Measurements from ENCODE around the gene ANAPC1.

Gene ANAPC1

DNA sequence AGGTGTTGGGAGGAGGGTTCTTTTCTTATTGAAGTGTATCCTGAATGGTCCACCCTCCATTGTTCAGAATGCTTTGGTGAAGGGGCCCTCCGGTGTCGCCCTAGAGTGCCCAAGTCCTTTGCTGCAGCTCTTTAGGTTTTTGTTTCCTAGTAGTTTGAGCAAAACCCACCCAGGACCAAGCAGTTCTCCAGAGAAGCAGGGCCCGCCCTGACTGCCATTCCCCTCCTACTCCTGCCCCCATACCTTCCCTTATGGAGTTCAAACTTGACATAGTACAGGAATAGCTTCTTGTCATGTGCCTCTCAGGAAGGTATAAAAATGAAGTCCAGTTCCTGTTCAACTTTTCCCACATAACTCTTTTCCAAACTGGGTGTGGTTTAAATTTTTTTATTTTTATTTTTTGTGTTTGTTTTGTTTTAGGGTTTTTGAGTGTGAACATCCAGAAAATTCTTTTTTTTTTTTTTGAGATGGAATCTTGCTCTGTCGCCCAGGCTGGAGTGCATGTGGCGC lies 20.0 kb upstream of the ANAPC1 start:
- DNase-seq (ENCODE audit: low read depth): no peak
- H3K4me3 ChIP-seq (ENCODE audit: low read length): no peak overlapping the region
- TF ChIP-seq CTCF (conservative IDR thresholded peaks at IDR 0.05; ENCODE audit: low read depth, low read length): no peak

DNA sequence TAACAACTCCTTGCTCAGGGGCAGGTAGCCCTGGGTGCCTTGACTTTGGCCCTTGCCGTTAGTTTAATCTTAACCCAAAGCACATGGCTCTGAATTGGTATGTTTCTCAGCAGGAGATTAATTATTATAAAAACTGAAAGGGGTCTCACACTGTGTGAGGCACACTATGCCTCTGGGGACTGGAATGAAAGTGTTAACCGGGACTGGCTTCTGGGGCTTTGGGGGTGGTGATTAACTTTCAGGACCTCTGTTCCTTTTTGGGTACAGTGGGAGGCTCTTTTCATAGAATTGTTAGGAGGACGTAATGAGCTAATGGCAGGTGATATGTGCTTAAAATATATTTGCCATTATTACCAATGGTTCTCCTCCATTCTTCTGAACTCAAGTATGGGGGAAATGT lies 19.5 kb upstream of the ANAPC1 start:
- H3K4me3 ChIP-seq (ENCODE audit: low read length): no peak overlapping the region
- DNase-seq (ENCODE audit: low read depth): no peak
- no peak for TF ChIP-seq CTCF (conservative IDR thresholded peaks at IDR 0.05; ENCODE audit: low read depth, low read length)

DNA sequence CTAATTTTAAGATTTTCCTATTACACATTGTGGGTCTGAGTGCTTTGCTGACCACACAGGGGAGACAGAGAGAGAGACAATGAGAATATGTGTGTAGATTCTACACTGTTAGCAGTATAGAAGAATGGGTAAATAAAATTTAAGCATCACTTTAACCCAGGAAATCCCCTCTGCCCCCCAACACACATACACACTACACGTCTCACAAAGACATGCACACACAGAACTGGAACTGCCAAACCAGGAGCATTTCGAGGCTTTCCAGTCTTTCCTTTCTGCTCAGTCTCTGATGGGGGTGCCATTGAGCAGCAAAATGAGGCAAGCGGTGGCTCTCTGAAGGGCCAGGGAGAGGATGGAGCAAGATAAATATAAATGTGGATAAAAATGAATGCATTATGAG lies 16.9 kb upstream of the ANAPC1 start:
- DNase-seq (ENCODE audit: low read depth): no peak
- peak; percentile 51 for TF ChIP-seq CTCF (conservative IDR thresholded peaks at IDR 0.05; ENCODE audit: low read depth, low read length)
- H3K4me3 ChIP-seq (ENCODE audit: low read length): no peak overlapping the region

- H3K4me3 ChIP-seq (ENCODE audit: low read length): peak overlapping the region; percentile 70
- DNase-seq (ENCODE audit: low read depth): no peak
- TF ChIP-seq CTCF (conservative IDR thresholded peaks at IDR 0.05; ENCODE audit: low read depth, low read length): no peak
These were observed 14.9 kb upstream of the ANAPC1 start for GRCh38 chr2:111898703-111899514.

DNA sequence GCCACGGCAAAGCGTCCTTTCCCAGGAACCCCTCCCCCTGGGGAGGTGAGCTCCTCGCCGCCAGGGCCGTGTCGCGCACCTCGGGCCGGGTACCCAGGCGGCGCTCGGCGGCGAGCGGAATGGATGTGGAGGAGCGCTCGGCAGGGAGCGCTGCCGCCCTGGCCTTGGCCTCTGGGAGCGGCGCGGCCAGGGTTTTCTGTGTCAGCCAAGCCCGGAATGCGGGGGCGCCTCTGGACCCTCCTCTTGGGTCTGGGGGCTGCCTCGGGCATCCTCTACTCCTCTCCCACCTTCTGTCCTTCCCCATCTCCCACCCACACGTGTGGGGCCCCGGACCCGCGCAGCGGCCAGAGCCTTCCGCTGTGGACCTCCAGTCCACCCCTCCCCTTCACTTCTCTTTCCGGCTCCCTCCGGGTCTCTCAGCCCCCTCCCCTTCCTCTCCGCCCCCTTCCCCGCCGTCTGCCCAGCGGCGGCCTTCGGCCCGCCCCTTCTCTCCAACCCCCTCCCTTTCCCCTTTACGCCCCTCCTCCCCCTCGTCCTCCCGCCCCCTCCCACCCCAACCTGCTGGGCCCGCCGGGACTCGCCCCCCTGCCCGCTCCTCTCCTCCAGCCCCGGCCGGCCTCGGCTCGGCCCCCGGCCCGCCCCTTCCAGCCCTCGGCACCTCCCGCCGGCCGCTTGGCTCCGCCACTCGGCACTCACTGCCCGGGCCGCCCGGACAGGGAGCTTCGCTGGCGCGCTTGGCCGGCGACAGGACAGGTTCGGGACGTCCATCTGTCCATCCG lies 14.1 kb upstream of the ANAPC1 start, which contains the start of gene MERTK:
MERTK (plus strand) TSS at position 684 of the 779 bp plus-strand sequence. CDS start 129 bp downstream, outside the sequence.
- DNase-seq (ENCODE audit: low read depth): peak; percentile 62
- H3K4me3 ChIP-seq (ENCODE audit: low read length): peak within 1 kb of the TSS; percentile 76
- TF ChIP-seq CTCF (conservative IDR thresholded peaks at IDR 0.05; ENCODE audit: low read depth, low read length): peak; percentile 62

DNA sequence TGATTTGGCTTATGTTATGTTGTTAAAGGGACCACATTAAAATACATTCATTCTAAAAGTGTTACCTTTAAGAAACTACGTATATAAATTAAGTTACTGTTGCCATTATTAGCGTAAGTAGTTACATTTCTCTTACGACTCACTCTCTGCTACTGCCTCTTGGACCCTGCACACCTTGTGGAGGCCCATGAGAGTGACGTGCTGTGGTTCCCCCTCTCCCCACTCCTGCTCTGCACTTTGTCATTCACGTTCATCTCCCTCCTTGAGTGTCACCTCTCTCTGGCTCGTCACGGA lies 13.6 kb upstream of the ANAPC1 start:
- no peak for DNase-seq (ENCODE audit: low read depth)
- TF ChIP-seq CTCF (conservative IDR thresholded peaks at IDR 0.05; ENCODE audit: low read depth, low read length): no peak
- peak overlapping the region; percentile 76 for H3K4me3 ChIP-seq (ENCODE audit: low read length)

Data from retinal pigment epithelial cell (primary cell).